HG03097 (cell line): ENCODE data around the gene LYZL2.
"Not testable (repeated sequence)": the region's sequence is repeated elsewhere in the genome, so short reads cannot be mapped to it uniquely, and the experiment has no call there.

Source experiments
- ATAC-seq: cut with Tn5 transposase; IDR thresholded peaks from one replicate; pipeline ENCODE4 v1.9.1; 2021; ENCODE audit not compliant: unreplicated experiment, low FRiP score

Gene LYZL2

DNA sequence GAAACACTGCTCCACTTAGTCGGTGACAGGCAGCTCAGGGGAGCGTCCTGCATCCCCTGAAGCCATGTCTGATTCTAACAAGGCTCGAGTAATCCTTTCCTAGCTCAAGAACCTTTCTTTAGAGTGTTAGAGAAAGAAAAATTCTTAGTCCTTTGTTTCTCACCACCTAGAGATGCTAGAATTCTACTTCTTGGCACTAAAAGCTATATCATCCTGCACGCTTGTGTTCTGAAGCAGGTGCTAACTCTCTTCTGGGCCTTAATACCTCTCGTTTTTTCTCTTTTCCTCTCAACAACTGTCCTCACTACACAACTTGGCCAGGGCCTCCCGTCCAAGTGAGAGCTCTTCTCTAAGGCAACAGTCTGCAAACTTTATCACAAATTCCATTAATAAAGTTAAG lies at the start of gene LYZL2:
TSS of gene LYZL2 (minus strand) at position 101 of the 400 bp plus-strand sequence. CDS start 2,838 bp downstream, outside the sequence.
- ATAC-seq: no peak

DNA sequence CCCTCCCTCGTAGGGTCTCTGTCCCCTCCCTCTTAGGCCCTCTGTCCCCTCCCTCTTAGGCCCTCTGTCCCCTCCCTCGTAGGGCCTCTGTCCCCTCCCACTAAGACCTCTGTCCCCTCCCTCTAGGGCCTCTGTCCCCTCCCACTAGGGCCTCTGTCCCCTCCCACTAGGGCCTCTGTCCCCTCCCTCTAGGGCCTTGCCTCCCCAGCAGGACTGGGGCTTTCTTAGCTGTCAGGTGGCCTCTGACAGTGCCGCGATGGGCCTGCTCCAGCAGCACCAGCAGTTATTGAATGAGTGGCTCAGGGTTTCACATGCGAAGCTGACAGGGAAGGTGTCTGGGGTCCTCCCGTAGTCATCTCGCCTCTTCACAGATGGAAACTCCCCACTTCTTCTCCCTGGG lies 48.1 kb upstream of the LYZL2 start:
- not testable (repeated sequence) for ATAC-seq

DNA sequence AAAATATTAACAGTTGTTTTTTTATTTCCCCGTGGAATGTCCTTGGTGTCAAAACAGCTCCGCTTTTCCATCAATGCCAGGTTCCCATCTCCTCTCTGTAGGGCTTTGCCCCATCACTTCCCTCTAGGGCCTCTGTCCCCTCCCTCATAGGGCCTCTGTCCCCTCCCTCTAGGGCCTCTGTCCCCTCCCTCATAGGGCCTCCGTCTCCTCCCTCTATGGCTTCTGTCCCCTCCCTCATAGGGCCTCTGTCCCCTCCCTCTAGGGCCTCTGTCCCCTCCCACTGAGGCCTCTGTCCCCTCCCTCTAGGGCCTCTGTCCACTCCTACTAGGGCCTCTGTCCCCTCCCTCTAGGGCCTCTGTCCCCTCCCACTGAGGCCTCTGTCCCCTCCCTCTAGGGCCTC lies 47.6 kb upstream of the LYZL2 start:
- not testable (repeated sequence) for ATAC-seq

DNA sequence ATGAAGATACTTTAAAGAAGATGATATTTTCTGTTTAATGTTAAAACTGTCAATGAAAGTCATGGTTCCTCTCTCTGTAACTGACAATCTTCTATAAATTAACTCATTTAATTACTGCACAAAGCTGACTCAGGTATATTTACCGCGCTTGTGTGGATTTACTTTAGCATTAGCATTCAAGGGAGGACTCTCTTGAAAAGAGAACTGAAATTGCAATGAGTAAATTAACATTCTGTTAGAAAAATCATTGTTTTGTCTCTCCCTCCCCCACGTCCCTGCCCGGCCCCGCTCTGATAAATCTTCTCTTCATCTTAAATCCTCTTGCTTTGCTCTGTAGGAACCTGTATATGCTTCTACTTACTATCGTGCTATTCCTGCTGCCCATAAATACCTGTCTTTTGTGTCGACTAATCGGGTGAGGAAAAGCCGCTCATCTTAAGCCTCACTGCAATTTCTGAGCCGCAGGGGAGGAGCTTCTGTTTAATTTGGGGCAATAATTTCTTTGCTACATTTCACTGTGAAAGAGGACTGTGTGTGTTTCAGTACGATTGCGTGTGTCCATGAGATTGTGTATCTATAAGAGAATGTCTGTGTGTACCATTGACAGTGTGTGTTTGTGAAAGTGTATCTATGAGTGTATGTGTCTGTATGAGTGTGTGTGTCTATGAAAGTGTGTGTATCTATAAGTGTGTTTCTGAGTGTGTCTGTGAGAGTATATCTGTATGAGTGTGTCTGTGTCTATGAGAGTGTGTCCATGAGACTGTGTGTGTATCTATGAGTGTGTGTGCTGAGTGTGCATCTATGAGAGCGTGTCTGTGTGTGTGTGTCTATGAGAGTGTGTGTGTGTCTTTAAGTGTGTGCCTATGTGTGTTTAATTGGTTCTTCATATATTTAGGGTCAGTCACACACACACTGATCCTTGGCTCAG lies 46.5 kb upstream of the LYZL2 start:
- no peak for ATAC-seq

DNA sequence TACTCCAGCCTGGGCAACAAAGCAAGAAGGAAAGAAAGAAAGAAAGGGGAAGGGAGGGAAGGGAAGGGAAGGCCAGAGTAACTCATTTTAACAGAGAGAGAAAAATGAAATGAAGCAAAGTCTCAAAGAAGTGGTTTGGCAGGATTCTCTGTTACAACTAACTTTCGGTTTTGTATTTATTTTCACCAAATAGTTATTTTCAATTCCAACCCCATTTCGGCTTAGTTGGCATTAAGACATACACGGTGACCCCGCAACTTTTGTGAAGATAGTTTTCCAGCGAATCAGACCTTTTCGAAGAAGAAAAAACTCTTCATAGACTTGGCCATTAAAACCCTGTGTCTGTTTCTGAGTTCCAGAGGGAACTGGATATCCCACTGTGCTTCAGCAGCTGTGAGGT lies 45.2 kb upstream of the LYZL2 start:
- ATAC-seq: no peak

DNA sequence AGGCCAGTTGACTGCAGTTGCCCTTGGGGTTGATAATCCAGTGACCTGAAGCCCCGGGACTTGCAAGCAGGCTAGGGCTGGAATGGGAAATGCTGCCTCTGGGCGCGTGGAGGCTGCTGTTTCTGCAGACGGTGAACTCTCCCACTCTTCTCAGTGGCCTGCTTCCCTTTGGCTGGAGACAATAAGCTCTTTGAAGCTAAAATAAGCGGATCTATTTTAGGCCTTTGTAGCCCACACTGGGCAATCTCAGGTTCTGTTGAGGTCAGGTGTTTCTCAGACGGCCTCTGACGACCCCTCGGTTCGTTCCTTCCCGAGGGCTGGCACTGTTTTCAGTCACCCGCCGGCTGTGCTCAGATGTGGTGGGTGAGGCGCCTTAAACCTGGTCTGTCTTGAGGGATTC lies 43.7 kb upstream of the LYZL2 start:
- ATAC-seq: not testable (repeated sequence)

DNA sequence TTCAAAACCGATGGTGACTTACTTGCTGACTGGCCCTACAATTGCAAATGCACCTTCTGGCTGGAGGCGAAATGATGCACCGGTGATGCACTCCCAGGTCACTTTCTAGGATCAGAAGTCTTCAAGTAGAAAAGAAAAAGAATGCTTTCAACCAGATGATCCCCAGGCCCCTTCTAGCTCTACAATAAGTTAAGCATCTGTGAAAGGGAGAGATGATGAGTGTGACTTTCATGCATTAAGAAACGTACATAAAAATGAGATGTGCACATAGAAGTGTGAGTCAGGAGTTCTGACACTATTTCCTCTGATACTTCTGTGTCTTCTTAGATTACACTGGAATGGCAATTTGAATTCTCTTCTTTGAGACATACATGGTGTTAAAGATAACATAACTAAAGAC lies 42.8 kb upstream of the LYZL2 start:
- not testable (repeated sequence) for ATAC-seq

- ATAC-seq: no peak
These were observed 41.6 kb upstream of the LYZL2 start for GRCh38 chr10:30671026-30671616.

DNA sequence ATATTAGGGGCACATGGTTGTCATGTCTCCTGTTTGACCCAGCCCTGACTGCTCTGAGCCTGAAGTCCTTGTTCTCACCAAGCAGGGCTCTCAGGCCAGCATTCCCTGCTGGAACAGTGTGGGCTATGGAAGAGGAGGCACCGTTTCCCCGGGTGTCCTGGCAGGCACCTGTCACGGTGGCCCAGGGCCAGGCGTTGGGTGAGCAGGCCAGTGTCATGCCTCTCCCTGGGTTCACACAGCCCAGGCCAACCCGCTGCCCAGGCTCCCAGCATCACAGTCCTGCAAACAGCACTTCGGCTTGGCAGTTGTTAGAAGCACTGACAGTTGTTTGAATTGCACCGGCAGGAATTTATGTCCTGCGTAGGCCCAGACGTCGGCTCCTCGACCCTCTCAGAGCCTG lies 38.4 kb upstream of the LYZL2 start:
- not testable (repeated sequence) for ATAC-seq

GRCh38 chr10:30663403-30663802 lies 33.9 kb upstream of the LYZL2 start:
- not testable (repeated sequence) for ATAC-seq

DNA sequence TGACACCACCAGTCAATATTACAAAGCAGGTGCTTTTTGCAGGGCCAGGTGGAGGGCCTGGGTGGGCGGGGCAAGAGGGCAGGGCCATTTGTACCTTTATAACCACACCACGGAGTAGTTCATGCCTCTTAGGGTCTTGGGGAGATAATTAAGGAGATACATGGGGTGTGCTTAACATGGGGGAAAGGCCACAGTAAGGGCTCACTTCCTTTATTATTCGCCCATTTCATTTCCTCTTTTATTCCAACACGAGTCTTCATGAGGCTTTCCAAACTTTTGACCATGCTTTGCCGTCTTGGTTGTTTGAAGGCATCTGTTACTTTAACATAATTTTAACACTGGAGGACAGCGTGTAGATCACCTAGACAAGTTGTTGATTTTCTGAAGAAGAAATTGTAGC lies 33.3 kb upstream of the LYZL2 start:
- no peak for ATAC-seq

GRCh38 chr10:30660314-30660713 lies 30.8 kb upstream of the LYZL2 start:
- ATAC-seq: not testable (repeated sequence)

- ATAC-seq: no peak
These were observed 26.7 kb upstream of the LYZL2 start for GRCh38 chr10:30656233-30656632.

GRCh38 chr10:30655001-30655400 lies 25.4 kb upstream of the LYZL2 start:
- not testable (repeated sequence) for ATAC-seq

GRCh38 chr10:30651470-30652397 lies 22.2 kb upstream of the LYZL2 start:
- not testable (repeated sequence) for ATAC-seq

GRCh38 chr10:30647089-30647488 lies 17.5 kb upstream of the LYZL2 start:
- ATAC-seq: no peak

- no peak for ATAC-seq
These were observed 15.8 kb upstream of the LYZL2 start for GRCh38 chr10:30645340-30645827.

GRCh38 chr10:30644408-30644861 lies 14.9 kb upstream of the LYZL2 start:
- ATAC-seq: not testable (repeated sequence)

- ATAC-seq: not testable (repeated sequence)
These were observed 14.1 kb upstream of the LYZL2 start for GRCh38 chr10:30643557-30644199.

DNA sequence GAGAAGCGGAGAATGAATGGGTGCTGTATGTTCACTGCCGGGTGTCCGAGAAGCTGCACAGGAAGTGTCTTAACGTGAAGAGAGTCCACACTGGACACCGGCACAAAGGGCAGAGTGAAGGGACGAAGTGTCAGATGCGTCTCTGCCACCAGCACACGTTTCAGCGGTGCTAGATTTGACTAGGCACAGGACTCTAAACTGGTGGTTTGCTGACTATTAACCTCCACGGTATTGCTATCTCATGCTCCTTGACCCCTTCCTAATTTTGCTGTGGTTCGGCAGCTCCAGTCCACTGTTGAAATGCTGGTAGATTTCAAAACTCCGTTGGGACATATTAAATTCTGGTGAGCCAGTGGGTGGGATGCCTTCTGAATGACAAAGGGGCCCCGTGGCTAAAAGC lies 13.3 kb upstream of the LYZL2 start:
- ATAC-seq: not testable (repeated sequence)
